OCI-LY1 (cell line): ENCODE data around the gene CDK5RAP2.
A peak's percentile ranks its signal among the peaks of the same experiment; 100 is the strongest.

Experiments used
- H2AFZ ChIP-seq: fragments of 200-600 bp; sonication (generic), shearing (Covaris generic); 2 replicates; pipeline ENCODE4 v1.6.0; 2014; ENCODE audit warnings: antibody characterized with exemption, mild to moderate bottlenecking, low read length
- H3F3A ChIP-seq: fragments of 200-600 bp; sonication (generic), shearing (Covaris generic); 2 replicates; pipeline ENCODE4 v1.6.0; 2014; ENCODE audit warnings: mild to moderate bottlenecking, antibody characterized with exemption, low read length, moderate library complexity; ENCODE audit not compliant: insufficient read depth
- H3K27ac ChIP-seq: fragments of 200-600 bp; sonication (generic); 2 replicates; pipeline ENCODE4 v1.5.1; 2014; ENCODE audit warnings: low read length, mixed run types, mild to moderate bottlenecking, low read depth; ENCODE audit not compliant: poor library complexity, severe bottlenecking
- H3K27me3 ChIP-seq: fragments of 200-600 bp; sonication (generic); 2 replicates; pipeline ENCODE4 v1.6.0; 2014; ENCODE audit warnings: antibody characterized with exemption, mild to moderate bottlenecking, low read length, moderate library complexity; ENCODE audit not compliant: insufficient read depth
- H3K36me3 ChIP-seq: fragments of 200-600 bp; sonication (generic); 2 replicates; pipeline ENCODE4 v1.6.1; 2014; ENCODE audit warnings: mild to moderate bottlenecking, antibody characterized with exemption, low read length, moderate library complexity, mixed read lengths; ENCODE audit not compliant: insufficient read depth
- H3K4me1 ChIP-seq: fragments of 200-600 bp; sonication (generic); 2 replicates; pipeline ENCODE4 v1.5.1; 2014; ENCODE audit warnings: mild to moderate bottlenecking, low read length, moderate library complexity; ENCODE audit not compliant: insufficient read depth, severe bottlenecking
- H3K4me2 ChIP-seq: fragments of 200-600 bp; sonication (generic), shearing (Covaris generic); 2 replicates; pipeline ENCODE4 v1.6.1; 2014; ENCODE audit warnings: low read length
- H3K4me3 ChIP-seq: fragments of 200-600 bp; sonication (generic); 2 replicates; pipeline ENCODE4 v1.5.1; 2014; ENCODE audit warnings: low read length, low read depth, mild to moderate bottlenecking, mixed read lengths; ENCODE audit not compliant: poor library complexity, severe bottlenecking
- H3K79me2 ChIP-seq: fragments of 200-600 bp; shearing (Covaris generic); 2 replicates; pipeline ENCODE4 v1.6.1; 2016; ENCODE audit warnings: mixed run types, low read length, mixed read lengths; ENCODE audit not compliant: insufficient read depth
- H3K9ac ChIP-seq: fragments of 200-600 bp; sonication (generic), shearing (Covaris generic); 2 replicates; pipeline ENCODE4 v1.6.1; 2014; ENCODE audit warnings: mild to moderate bottlenecking, low read length, mixed read lengths
- H3K9me2 ChIP-seq: fragments of 200-600 bp; sonication (generic), shearing (Covaris generic); 2 replicates; pipeline ENCODE4 v1.6.1; 2014; ENCODE audit warnings: low read depth, mild to moderate bottlenecking, low read length, mixed read lengths
- H3K9me3 ChIP-seq: fragments of 200-600 bp; shearing (Covaris generic); 2 replicates; pipeline ENCODE4 v1.6.1; 2014; ENCODE audit warnings: low read length, mixed read lengths
- H4K20me1 ChIP-seq: fragments of 200-600 bp; sonication (generic), shearing (Covaris generic); 2 replicates; pipeline ENCODE4 v1.6.0; 2016; ENCODE audit warnings: mild to moderate bottlenecking, low read length; ENCODE audit not compliant: insufficient read depth
- EZH2 ChIP-seq: fragments of 200-600 bp; sonication (generic), shearing (Covaris generic); IDR thresholded peaks from 2 replicates; pipeline ENCODE4 v1.8.0; 2017; ENCODE audit warnings: borderline replicate concordance, mixed run types, mild to moderate bottlenecking, antibody characterized with exemption, low read length, moderate library complexity, mixed read lengths
- TF ChIP-seq, protein P1 (sequence below): fragments of 200-600 bp; sonication (generic), shearing (Covaris generic); IDR thresholded peaks from 2 replicates; pipeline ENCODE4 v1.5.1; 2017; ENCODE audit warnings: mild to moderate bottlenecking, antibody characterized with exemption, low read length, moderate library complexity, mixed read lengths

The CDK5RAP2 gene

GRCh38 chr9:120351106-120351505 lies 228.9 kb downstream of the CDK5RAP2 start:
- no peaks in the 10 kb centered on the region for H3K36me3 ChIP-seq
- no peak overlapping the region for H3K4me2 ChIP-seq
- H3K4me1 ChIP-seq, result no peaks in the 10 kb centered on the region
- H4K20me1 ChIP-seq, result no peaks in the 10 kb centered on the region
- TF ChIP-seq, protein P1, sequence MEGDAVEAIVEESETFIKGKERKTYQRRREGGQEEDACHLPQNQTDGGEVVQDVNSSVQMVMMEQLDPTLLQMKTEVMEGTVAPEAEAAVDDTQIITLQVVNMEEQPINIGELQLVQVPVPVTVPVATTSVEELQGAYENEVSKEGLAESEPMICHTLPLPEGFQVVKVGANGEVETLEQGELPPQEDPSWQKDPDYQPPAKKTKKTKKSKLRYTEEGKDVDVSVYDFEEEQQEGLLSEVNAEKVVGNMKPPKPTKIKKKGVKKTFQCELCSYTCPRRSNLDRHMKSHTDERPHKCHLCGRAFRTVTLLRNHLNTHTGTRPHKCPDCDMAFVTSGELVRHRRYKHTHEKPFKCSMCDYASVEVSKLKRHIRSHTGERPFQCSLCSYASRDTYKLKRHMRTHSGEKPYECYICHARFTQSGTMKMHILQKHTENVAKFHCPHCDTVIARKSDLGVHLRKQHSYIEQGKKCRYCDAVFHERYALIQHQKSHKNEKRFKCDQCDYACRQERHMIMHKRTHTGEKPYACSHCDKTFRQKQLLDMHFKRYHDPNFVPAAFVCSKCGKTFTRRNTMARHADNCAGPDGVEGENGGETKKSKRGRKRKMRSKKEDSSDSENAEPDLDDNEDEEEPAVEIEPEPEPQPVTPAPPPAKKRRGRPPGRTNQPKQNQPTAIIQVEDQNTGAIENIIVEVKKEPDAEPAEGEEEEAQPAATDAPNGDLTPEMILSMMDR, result no peak
- no peak for TF ChIP-seq EZH2
- H3K4me3 ChIP-seq, result no peak overlapping the region
- no peak overlapping the region for H2AFZ ChIP-seq
- no peak overlapping the region for H3K27ac ChIP-seq
- H3F3A ChIP-seq, result no peaks in the 10 kb centered on the region
- no peaks in the 10 kb centered on the region for H3K9me3 ChIP-seq
- no peaks in the 10 kb centered on the region for H3K9me2 ChIP-seq
- no peak overlapping the region for H3K9ac ChIP-seq
- H3K79me2 ChIP-seq, result no peaks in the 10 kb centered on the region
- H3K27me3 ChIP-seq, result 0 out of 2 replicates have a peak, but pooled peaks cover 6% of the 10 kb centered on the region

- TF ChIP-seq, protein P1, result no peak
- no peak for TF ChIP-seq EZH2
- Histone ChIP-seq H3K4me3 (no peak overlapping the region), H3K36me3 (no peaks in the 10 kb centered on the region), H2AFZ (no peak overlapping the region), H3K27ac (no peak overlapping the region), H3K9me3 (no peaks in the 10 kb centered on the region), H3F3A (no peaks in the 10 kb centered on the region), H3K4me2 (no peak overlapping the region), H3K79me2 (no peaks in the 10 kb centered on the region), H4K20me1 (no peaks in the 10 kb centered on the region), H3K9ac (no peak overlapping the region), H3K27me3 (0 out of 2 replicates have a peak, but pooled peaks cover 6% of the 10 kb centered on the region), H3K9me2 (no peaks in the 10 kb centered on the region), H3K4me1 (no peaks in the 10 kb centered on the region)
Observed at GRCh38 chr9:120350596-120350995, 229.4 kb downstream of the CDK5RAP2 start.

GRCh38 chr9:120348951-120349429 lies 231.0 kb downstream of the CDK5RAP2 start:
- Histone ChIP-seq H3K4me2 (no peak overlapping the region), H3K79me2 (no peaks in the 10 kb centered on the region), H3K9me3 (no peaks in the 10 kb centered on the region), H2AFZ (no peak overlapping the region), H3K4me3 (no peak overlapping the region), H3K4me1 (no peaks in the 10 kb centered on the region), H3F3A (no peaks in the 10 kb centered on the region), H3K36me3 (no peaks in the 10 kb centered on the region), H3K9ac (no peak overlapping the region), H3K27me3 (0 out of 2 replicates have a peak, but pooled peaks cover 6% of the 10 kb centered on the region), H3K27ac (no peak overlapping the region), H4K20me1 (no peaks in the 10 kb centered on the region), H3K9me2 (no peaks in the 10 kb centered on the region)
- TF ChIP-seq, protein P1, result peak; percentile 74
- no peak for TF ChIP-seq EZH2
